Epithelial cell of esophagus (primary cell): Measurements from ENCODE around the gene PCNX4.

Source experiments
- DNase-seq: peaks from one replicate; pipeline ENCODE4 v3.0.0; 2010; ENCODE audit warnings: low read depth
- H3K4me3 ChIP-seq: 2 replicates; pipeline ENCODE4 v1.5.1; 2011; ENCODE audit warnings: mild to moderate bottlenecking, low read length, control low read depth
- TF ChIP-seq, protein P1 (sequence below): IDR thresholded peaks from 2 replicates; pipeline ENCODE4 v1.5.1; 2011; ENCODE audit warnings: low read depth, mild to moderate bottlenecking, low read length, control low read depth, inconsistent platforms; ENCODE audit not compliant: insufficient read depth; ENCODE audit errors: missing control alignments

Gene PCNX4

DNA sequence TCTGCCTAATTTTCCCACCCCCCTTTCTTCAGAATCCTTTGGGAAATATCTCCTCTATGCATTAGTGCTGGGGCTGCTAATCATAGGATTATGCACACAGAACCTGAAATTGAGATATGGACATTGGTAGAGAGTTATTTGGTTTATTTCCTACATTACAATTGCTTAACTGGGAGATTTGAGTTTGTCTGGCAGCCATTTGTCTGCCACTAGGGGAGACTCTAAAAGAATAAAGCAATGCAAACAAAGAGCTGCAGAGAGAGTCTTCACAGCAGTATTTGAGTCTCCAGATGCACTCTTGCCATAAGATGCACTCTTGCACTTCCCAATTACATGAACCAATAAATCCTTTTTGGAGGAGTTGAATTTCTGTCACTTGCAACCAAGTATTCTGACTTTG is 12.0 kb upstream of the PCNX4 start:
- no peak overlapping the region for H3K4me3 ChIP-seq
- DNase-seq = no peak
- TF ChIP-seq, protein P1, sequence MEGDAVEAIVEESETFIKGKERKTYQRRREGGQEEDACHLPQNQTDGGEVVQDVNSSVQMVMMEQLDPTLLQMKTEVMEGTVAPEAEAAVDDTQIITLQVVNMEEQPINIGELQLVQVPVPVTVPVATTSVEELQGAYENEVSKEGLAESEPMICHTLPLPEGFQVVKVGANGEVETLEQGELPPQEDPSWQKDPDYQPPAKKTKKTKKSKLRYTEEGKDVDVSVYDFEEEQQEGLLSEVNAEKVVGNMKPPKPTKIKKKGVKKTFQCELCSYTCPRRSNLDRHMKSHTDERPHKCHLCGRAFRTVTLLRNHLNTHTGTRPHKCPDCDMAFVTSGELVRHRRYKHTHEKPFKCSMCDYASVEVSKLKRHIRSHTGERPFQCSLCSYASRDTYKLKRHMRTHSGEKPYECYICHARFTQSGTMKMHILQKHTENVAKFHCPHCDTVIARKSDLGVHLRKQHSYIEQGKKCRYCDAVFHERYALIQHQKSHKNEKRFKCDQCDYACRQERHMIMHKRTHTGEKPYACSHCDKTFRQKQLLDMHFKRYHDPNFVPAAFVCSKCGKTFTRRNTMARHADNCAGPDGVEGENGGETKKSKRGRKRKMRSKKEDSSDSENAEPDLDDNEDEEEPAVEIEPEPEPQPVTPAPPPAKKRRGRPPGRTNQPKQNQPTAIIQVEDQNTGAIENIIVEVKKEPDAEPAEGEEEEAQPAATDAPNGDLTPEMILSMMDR = peak; percentile 26

DNA sequence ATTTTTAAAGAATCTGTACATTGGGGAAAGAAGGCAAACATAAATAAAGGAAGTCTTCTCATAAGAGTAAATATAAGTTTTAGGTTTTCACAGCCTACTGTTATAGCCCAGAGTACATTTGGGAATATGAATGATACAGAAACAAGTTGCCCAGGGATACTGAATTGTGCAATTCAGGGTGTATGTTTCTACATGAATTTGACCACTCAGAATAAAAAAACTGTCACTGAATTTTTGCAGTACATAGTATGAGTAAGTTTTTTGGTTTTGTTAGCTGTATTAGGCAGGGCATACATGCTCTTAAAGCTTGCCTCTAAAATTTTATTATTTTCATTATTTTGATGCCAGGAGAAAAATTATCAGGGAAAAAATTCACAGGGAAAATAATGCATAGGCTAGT is 6.6 kb upstream of the PCNX4 start:
- TF ChIP-seq, protein P1 = no peak
- no peak overlapping the region for H3K4me3 ChIP-seq
- DNase-seq = peak; percentile 75

DNA sequence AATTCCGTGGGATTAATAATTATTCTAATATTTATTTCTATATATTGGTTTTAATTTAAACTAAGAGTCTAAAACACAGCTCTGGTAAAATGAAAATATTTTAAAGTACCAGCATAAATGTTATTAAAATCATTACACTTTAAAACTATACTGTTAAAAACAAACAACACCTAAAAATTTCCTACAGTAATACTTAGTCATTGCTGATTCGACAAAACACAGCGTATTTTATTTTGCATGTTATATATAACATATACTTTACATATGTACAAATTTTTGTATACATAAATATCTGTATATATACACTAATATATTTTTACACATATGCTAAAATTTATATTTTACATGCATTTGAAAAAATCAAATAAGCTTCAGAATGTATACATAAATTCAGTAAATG is 6.0 kb upstream of the PCNX4 start:
- no peak for DNase-seq
- TF ChIP-seq, protein P1 = no peak
- H3K4me3 ChIP-seq = no peak overlapping the region

DNA sequence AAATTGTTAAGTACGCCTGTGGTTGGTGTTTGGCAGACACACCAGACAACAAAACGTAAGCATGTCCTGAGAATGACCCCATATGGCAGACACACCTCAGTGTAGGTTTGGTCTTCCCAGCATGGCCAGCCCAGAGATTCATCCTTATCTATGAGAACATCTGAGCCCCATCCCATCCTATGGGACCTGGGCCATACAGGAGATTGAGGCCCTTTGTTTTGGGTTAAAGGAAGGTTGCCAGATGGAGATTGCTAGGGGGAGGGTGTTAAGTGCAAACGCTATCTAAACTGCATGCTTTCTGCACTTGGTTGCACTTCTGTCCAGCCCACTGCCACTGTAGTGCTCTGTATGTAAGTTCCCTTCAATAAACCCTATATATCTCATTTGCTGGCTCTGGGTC is 4.1 kb upstream of the PCNX4 start:
- TF ChIP-seq, protein P1 = no peak
- H3K4me3 ChIP-seq = no peak overlapping the region
- DNase-seq = no peak

DNA sequence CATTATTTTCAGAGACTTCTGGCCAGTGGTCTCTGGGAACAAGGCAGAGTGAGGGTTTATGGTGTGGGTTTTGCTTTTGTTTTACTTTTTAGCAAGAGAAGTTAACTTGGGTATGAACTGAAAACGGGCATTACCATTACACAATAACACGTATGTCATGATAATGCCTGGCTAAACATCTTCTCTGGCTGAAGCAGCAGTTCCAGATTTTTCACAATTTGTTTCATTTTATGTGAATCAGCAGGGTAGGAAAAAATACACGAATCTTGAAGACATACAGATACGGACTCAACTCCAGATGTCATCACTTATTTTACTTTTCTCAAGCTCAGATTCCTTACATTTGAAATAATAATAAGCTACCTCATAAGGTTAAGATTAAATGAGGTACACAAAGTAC is 2.5 kb upstream of the PCNX4 start:
- no peak for DNase-seq
- TF ChIP-seq, protein P1 = no peak
- no peak overlapping the region for H3K4me3 ChIP-seq

DNA sequence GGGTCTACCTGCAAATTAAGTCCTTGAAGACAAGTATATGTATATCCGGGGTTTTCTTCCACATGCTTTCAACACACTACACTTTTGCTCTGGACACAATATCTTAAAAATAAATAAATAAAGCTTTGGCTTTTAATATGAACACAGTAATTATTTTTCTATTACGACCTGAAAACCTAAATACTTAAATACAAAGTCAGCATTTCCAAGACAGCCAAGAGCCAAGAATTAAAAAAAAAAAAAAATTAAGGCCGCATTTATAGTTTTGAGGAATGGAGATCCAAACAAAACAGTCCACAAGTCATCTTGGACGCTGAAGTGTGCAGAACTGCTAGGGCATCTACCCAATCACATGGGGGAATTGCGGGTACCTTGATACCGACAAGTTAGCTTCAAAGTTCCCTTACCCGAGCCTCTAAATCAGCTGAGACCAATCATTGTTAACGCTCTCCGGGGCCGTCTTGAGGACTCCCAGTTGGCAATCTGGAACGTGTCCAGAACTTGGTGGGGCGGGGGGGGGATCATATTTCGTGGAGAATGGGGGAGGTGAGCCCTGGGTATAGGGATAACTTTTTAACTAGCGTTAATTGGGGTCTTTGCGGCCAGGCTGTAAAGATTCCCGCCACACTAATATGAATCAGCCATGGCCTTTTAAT is 731 bp upstream of the PCNX4 start:
- H3K4me3 ChIP-seq = peak overlapping the region; percentile 91
- TF ChIP-seq, protein P1 = no peak
- DNase-seq = peak; percentile 50

DNA sequence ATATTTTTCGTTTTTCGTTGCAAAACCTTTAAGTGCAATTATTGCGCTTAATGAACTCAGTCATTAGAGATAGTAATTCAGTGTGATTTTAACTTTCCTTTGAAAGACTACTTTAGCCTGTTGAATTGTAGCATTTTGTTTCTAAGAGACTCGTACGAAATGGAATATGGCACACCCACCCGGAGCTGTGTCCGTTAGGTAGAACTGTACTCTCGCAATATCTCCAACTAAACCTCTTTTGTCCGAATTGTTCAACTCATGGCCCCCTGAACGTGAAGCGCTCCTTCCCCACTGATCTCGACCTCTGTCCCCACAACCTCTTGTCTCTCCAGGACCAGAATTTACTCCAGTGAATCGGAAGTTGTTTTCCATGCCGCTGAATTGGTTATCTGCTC is 800 bp downstream of the PCNX4 start:
- TF ChIP-seq, protein P1 = no peak
- DNase-seq = peak; percentile 29
- H3K4me3 ChIP-seq = peak overlapping the region; percentile 91
